ENCODE results near the gene CYP2B6.
"Not testable (repeated sequence)": the region's sequence is repeated elsewhere in the genome, so short reads cannot be mapped to it uniquely, and the experiment has no call there.

Gene CYP2B6

DNA sequence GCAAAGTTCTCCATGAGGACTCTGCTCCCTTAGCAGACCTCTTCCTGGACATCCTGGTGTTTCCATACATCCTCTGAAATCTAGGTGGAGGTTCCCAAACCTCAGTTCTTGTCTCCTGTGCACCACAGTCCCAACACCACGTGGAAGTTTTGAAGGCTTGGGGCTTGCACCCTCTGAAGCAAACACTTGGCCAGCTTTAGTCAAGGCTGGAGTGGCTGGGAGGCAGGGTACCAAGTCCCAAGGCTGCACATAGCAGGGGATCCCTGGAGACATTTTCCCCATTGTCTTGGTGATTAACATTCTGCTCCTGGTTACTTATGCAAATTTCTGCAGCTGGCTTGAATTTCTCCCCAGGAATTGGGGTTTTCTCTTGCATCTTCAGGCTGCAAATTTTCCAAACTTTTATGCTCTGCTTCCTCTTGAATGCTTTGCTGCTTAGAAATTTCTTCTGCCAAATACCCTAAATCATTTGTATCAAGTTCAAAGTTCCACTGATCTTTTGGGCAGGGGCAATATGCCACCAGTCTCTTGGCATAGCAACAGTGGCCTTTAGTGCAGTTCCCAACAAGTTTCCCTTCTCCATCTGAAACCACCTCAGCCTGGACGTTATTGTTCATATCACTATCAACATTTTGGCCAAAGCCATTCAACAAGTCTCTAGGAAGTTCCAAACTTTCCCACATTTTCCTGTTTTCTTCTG is 10.2 kb upstream of the CYP2B6 start:
- DNase-seq (ENCODE audit: low spot score) = not testable (repeated sequence)

DNA sequence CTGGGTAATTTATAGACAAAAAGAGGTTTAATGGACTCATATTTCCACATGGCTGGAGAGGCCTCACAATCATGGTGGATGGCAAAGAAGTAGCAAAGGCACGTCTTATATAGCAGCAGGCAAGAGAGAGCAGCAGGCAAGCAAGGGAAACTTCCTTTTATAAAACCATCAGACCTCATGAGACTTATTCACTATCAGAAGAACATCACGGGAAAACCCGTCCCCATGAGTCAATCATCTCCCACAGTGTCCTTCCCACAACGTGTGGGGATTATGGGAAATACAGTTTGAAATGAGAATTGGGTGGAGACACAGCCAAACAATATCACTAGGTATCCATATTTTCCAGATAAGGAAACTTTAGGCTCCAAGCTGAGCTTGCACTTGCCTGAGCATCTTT is 9.5 kb upstream of the CYP2B6 start:
- no peak for DNase-seq (ENCODE audit: low spot score)

DNA sequence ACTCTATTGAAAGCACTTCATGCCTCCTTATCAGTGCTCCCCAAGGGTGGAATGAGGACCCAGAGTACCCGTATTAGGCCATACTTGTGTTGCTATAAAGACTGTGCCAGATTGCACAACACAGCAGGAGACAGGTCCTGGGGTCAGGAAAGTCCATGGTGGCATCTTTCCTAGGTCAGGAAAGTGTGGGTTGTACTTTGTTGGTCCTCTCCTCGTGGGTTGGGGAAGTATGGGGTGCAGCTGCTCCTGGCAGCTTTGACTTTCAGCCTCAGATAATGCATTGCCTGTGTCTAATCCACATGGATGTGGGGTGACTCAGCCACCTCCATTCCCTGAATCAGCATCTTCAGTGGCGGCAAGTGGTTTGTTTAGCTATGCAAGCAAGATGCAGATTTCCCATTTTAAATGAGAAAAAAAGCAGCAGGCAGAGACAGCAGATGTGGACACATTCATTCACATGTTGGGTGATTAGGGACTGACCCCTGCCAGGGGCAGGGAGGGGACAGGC is 8.4 kb upstream of the CYP2B6 start:
- DNase-seq (ENCODE audit: low spot score) = no peak

DNA sequence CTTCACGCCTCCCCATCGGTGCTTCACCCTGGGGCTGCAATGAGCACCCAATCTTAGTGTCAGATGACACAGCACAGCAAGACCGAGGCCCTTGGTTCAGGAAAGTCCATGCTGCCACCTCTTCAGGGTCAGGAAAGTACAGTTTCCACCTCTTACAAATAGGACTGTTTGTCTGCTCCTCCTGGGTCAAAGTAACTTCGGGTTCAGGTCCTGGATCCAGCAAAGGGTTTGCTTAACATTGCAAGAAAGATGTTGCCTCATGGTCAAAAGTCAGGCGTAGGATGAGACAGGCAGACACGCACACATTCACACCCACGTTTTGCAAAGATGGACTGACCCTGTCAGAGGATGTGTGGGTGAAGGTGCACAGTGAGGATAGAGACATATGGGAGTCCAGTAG is 1.6 kb upstream of the CYP2B6 start:
- DNase-seq (ENCODE audit: low spot score) = no peak

DNA sequence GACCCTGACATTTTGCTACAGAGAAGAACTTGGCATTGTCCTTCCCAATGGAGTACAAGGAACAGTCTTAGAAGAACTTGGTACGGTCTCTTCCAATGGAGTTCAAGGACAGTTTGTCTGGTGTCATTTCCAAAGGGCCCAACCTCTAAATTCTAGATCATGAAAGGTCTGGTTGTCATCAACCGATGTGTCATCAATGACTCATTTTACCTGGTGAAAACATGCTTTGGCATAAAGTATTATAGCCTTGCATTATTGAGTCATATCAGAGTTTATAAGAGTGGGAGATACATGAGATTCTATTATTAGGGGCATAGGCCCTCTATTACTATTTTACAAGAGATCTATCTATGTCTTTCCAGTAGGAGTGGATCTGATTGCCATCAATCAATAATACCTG is 4.3 kb downstream of the CYP2B6 start:
- DNase-seq (ENCODE audit: low spot score) = no peak

DNA sequence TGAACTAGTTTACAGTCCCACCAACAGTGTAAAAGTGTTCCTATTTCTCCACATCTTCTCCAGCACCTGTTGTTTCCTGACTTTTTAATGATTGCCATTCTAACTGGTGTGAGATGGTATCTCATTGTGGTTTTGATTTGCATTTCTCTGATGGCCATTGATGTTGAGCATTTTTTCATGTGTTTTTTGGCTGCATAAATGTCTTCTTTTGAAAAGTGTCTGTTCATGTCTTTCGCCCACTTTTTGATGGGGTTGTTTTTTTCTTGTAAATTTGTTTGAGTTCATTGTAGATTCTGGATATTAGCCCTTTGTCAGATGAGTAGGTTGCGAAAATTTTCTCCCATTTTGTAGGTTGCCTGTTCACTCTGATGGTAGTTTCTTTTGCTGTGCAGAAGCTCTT is 7.9 kb downstream of the CYP2B6 start:
- DNase-seq (ENCODE audit: low spot score) = not testable (repeated sequence)

DNA sequence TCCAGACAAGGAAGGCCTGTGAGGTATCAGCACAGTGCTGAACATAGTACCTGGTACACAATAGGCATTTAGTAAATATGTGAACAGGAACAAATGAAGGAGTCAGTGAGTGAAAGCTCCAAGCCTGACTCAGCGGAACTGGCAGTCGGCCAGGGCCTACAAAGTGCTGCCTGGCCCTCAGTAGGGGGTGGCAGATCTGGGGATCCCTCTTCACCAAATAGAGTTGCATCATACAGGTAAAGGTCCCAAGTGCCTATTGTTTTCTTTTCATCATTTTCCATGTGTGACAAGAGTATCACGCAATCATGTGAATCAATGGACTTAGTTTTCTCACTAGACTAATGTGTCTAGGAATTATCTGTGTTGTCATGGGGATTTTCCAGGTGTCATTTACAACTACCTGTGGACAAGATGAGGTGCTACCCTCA is 9.2 kb downstream of the CYP2B6 start:
- DNase-seq (ENCODE audit: low spot score) = no peak

DNA sequence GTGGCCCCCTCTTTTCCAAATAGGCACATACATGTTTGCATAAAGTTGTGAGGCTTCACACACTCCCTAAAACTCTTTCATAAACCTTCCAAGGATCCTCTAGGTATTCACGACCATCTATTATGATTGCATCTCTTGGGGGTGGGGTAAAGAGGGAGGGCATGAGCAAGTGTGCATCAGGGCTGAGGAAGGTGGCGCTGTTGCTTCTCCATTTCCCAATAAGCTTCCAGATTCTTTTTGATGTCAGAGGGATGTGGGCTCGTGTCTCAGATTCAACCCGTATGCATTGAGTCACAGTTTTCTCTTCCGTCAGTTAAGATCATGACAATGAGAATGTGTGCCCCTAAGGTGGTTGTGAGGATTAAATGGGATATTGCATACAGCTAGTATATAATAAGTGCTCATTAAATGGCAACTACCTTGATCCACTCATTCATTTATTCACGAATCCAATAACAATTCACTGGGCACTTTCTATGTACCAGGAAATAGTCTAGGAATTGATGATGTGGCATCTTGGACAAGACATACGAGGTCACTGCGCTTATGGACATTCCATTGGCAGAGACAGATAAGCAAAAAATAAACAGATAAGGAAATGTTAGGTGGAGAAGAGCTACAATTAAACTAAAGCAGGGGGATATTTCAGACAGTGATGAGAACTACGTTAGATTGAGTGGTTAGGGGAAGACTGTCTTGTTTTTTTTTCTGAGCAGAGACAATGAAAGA is 10.3 kb downstream of the CYP2B6 start:
- no peak for DNase-seq (ENCODE audit: low spot score)

DNA sequence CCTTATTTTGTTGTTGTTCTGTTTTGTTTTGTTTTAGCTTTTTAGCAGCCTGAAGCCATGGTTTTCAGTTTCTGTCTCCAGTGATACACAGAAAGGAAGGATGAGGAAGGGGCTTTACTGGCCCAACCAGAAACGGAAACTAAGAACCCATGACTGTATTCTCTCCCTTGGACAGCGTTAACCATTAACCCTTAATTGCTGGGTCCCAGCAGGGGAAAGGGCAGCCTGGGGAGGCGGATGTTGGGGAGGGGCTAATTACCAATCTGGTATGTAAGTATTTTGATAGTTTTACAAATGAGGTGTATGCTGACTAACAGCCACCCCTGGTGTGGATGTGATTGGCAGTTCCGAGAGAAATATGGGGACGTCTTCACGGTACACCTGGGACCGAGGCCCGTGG is 12.6 kb downstream of the CYP2B6 start:
- DNase-seq (ENCODE audit: low spot score) = not testable (repeated sequence)

DNA sequence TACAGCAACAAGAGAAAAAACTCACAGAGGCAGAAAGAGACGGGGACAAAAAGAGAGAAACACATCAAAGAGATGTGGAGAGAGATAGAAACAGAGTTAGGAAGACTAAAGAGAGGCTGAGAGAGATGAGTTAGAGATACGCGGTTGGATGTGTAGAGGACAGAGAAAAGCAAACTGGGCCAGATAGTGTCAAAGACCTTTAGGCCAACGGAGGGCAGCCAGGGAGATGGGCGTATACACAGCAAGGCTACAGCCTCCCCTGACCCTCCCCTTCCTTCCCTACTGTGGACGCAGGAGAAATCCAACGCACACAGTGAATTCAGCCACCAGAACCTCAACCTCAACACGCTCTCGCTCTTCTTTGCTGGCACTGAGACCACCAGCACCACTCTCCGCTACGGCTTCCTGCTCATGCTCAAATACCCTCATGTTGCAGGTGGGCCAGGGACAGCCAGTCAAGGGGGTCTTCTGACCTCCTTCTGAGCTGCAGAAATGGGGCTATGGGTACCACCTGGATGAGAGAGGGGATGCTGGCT is 18.7 kb downstream of the CYP2B6 start:
- no peak for DNase-seq (ENCODE audit: low spot score)

DNA sequence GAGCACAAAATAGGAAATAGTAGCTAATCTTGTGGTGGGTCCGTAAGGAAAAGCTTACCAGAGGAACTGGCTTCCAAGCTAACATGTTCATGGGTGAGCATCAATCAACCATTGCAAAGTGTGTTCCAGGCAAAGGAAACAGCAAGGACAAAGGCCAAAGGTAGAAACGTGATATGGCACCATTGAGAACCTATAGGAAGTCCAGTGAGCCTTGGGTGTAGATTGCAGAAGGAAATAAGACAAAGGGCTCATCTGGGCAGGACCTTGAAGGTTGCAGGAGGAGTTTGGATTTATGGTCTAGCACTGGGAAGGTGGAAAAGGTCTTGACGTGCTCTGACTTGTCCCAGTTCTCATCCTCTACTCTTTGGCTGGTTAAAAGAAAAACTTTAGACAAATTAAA is 22.3 kb downstream of the CYP2B6 start:
- no peak for DNase-seq (ENCODE audit: low spot score)

DNA sequence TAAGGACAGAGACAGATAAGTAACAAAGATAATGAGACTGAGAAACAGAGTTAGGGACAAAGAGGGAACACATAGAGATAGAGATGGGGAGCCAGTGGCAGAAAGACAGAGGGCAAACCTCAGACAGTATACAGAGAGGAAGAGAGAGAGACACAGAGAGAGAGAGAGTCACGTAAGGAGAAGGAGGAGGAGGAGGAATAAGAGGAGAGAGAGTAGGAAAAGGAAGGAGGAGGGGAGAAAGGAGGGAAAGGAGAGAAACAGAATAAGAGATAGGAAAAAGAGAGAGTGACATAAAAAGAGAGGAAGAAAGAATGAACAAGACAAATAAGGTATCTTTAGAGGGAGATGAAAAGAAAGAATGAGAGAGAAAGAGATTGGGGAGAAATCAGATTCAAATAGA is 23.6 kb downstream of the CYP2B6 start:
- DNase-seq (ENCODE audit: low spot score) = no peak

DNA sequence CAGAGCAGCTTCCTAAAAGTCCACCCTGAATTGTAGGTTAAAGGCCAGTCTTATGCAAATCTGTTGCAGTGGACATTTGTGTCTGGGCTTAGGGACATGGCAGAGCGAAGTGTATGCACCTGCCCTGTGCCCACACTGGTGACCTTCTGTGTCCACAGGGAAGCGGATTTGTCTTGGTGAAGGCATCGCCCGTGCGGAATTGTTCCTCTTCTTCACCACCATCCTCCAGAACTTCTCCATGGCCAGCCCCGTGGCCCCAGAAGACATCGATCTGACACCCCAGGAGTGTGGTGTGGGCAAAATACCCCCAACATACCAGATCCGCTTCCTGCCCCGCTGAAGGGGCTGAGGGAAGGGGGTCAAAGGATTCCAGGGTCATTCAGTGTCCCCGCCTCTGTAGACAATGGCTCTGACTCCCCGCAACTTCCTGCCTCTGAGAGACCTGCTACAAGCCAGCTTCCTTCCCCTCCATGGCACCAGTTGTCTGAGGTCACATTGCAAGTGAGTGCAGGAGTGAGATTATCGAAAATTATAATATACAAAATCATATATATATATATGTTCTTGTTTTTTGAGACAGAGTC is 25.5 kb downstream of the CYP2B6 start:
- no peak for DNase-seq (ENCODE audit: low spot score)

DNA sequence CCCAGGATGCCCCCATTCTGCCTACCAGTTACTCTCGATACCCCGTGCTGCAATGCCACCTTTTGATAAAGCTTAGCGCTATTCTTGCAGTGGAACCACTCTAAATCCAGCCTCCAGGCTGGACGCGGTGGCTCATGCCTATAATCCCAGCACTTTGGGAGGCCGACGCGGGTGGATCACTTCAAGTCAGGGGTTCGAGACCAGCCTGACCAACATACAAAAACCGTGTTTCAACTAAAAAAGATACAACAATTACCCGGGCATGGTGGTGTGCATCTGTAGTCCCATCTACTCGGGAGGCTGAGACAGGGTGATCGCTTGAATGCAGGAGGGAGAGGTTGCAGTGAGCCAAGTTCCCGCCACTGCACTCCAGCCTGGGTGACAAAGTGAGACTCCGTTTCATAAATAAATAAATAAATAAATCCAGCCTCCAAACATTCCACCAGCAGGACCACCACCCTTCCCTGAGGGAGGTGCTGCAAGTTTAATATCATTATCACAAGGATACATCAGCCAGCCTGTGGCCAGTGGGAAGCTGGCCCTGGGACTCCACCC is 27.7 kb downstream of the CYP2B6 start:
- DNase-seq (ENCODE audit: low spot score) = no peak

DNA sequence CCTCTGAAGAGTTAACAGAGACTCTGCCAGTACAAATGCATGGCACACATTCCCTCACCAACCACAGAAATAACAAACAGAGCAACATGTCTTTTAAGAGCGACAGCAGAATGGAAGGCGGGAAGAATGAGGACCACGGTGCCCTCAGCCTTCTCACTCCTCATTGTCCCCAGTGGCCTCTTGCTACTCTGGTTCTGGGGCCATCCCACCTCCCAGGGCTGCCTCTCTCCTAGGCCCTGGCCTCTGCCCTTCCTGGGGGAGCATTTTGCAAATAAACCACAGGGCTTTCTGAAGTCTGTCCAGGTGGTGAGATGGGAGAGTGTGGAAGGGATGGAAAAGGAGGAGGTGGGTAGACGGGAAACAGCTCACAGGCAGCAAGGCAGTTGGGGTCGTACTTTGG is 28.3 kb downstream of the CYP2B6 start:
- no peak for DNase-seq (ENCODE audit: low spot score)

DNA sequence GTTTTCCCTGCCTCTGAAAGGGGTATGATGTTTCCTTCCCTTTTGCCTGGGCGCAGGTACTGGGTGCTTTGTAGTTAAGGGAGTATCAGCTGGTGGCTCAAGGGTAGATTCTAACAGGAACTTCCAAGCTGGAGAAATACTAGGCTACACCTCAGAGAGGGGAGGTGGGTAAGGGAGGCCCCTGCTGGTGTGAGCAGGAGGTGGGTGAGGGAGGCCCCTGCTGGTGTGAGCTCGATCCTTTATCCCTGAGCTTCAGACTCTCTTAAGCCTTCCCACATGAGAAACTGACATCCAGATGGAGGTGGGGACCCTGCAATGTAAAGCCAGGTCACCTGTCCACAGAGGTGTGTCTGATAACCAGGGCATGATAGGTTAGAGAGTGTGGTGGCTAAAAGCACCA is 32.1 kb downstream of the CYP2B6 start:
- no peak for DNase-seq (ENCODE audit: low spot score)

DNA sequence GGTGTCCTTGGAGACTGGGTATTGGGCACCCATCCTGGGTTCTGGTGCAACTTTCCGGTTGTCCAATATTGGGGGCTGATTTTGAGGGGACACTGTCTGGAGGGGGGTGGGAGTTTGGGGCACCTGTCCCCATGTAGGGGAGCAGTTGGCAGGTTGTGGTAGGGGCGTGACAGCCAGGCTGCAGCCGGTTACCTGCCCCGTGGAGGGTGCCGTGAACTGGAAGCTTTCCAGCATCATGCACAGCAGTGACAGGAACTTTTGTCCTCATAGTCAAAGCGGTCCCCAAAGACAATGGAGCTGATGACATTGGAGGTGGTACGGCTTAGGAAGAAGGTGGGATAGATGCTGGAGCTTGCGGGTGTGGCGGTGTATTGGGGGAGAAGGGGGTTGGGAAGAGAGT is 34.3 kb downstream of the CYP2B6 start:
- no peak for DNase-seq (ENCODE audit: low spot score)

DNA sequence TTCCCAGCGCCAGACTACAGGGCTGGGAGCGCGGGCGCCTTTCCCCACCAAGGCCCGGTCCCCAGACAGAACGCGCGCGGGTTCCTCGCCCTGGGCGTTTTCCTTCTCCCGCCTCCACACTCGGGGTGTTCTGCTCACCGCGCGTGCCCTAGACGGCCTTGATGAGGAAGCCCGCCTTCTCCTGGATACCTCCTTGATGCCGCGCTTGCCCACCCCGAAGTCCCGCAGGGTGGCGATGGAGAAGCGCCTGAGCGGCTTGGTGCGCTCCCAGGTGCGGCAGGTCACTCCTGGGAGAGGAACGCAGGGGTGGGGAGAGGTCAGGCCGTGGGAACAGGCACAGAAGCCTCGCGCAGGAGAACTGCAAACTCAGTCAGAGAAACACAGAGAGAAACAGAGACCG is 34.8 kb downstream of the CYP2B6 start:
- no peak for DNase-seq (ENCODE audit: low spot score)

DNA sequence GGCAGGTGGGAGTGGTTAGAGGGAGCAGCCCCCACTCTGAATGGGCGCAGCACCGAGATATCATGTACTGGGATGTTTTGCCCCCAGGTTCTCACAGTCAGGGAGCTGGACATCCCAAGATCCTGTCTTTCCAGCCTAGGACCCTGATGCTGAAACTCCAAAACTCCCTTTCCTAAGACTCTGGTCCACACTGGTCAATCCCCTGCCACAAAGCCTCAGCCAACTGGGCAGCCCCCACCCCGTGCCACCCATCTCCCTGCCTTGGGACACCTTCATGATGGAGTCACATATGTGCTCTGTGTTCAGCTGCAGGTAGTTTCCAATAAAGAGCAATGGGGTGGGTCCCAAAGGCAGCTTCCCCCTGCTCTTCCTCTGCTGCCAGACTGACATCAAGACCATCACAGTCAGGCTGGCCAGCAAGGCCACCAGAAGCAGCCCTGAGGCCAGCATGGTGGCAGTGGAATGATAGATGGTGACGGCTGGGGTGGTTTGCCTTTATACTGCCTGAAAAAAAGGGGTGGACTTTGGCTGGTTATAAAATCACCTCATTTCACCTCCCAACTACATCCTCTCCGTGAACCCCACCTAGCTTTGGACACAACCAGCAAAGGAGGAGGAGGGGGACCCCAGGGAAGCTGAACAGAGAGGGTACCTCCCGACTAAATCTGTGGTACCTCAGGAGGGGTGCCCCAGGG is 36.3 kb downstream of the CYP2B6 start:
- no peak for DNase-seq (ENCODE audit: low spot score)

DNA sequence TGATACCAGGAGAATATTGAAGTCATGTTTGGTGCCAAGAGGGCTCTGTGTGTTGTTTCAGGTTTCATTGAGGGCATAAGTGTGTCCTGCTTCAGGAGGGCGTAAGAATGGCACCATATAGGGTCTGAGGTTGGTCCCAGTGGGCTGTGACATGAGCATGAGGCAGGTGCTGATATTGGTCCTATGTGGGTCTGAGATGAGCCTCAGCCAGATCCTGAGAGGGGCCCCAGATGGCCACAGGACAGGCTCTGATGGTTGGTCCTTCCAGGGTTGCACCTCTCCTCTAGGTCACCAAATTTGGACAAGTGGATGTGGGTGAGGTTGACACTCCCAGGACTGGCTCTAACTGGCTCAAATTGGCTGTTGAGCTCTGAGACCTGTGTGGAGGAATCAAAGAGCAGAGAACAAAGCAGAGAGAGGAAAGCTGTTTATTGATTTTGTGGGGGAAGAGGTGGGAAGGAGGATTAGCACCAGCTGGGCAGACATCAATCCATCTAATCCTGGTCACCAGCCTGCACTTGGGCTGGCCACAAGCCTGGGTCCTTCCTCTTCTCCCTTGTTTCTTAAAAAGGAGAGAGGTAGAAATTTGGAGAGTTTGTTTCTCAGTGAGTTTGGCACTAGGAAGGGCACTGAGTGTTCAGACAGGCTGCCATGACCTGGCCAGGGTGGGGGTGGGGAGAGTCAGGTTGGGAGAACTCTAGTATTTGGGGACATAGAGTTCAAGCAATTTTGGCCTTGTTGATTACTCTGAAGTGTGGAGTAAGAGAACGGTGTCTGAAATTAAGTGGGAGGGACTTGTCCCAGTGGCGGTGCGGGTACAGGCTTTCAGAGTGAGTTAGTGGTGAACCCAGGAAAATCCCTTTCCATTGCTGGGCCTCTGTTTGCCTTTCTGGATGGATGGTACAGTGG is 38.7 kb downstream of the CYP2B6 start:
- DNase-seq (ENCODE audit: low spot score) = no peak

DNA sequence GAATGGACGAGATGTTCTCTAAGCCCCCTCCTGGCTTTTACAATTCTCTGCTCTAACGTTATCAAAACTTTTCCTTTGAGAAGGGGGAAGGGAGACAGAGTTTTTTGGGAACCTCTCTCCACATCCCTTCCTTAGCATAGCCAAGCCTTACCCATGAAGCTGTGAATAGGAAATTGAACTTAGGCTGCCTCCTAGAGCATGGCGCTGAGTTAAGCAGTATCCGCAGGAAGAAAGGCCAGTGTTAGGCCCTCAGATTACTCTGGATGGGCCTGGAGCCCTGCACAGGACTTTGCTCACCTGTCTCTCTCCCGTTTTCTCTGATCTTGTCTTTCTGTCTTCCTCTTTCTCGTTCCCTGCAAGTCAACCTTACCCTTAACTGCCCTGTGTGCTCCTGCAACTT is 39.6 kb downstream of the CYP2B6 start:
- no peak for DNase-seq (ENCODE audit: low spot score)

Measured in globus pallidus (tissue), 1 donor.